ENCODE measurements around the gene AFMID.

Gene AFMID

GRCh38 chr17:78210111-78210510 is 22.9 kb downstream of the AFMID start:
- Histone ChIP-seq H3K27me3 (ENCODE audit: insufficient read depth, low read length, poor library complexity, severe bottlenecking) (no peaks in the 10 kb centered on the region), H4K20me1 (ENCODE audit: insufficient read depth, low read length, poor library complexity, severe bottlenecking) (no peaks in the 10 kb centered on the region), H3K36me3 (ENCODE audit: insufficient read depth, low read length) (no peaks in the 10 kb centered on the region), H3K4me1 (ENCODE audit: insufficient read depth, low read length, poor library complexity, severe bottlenecking) (no peaks in the 10 kb centered on the region), H3K4me3 (ENCODE audit: low read length, poor library complexity, severe bottlenecking) (no peak overlapping the region), H2AFZ (ENCODE audit: low read length) (no peak overlapping the region), H3K9me2 (replicated peaks; ENCODE audit: low read depth, low read length) (no peaks in the 10 kb centered on the region), H3K79me2 (ENCODE audit: insufficient read depth, low read length) (peaks cover 11% of the 10 kb centered on the region), H3F3A (ENCODE audit: low read depth) (no peaks in the 10 kb centered on the region), H3K9me3 (ENCODE audit: insufficient read depth, low read depth, low read length) (no peaks in the 10 kb centered on the region), H3K9ac (ENCODE audit: low read depth, low read length, poor library complexity, severe bottlenecking) (no peak overlapping the region), H3K4me2 (ENCODE audit: low read depth, low read length, poor library complexity, severe bottlenecking) (no peak overlapping the region)
- TF ChIP-seq CTCF (conservative IDR thresholded peaks at IDR 0.05; ENCODE audit: low read length): no peak

- Histone ChIP-seq H3K79me2 (ENCODE audit: insufficient read depth, low read length) (peaks cover 20% of the 10 kb centered on the region), H3K9me2 (replicated peaks; ENCODE audit: low read depth, low read length) (no peaks in the 10 kb centered on the region), H3K4me2 (ENCODE audit: low read depth, low read length, poor library complexity, severe bottlenecking) (no peak overlapping the region), H3K4me3 (ENCODE audit: low read length, poor library complexity, severe bottlenecking) (no peak overlapping the region), H3K9me3 (ENCODE audit: insufficient read depth, low read depth, low read length) (no peaks in the 10 kb centered on the region), H2AFZ (ENCODE audit: low read length) (no peak overlapping the region), H3K27me3 (ENCODE audit: insufficient read depth, low read length, poor library complexity, severe bottlenecking) (no peaks in the 10 kb centered on the region), H3K9ac (ENCODE audit: low read depth, low read length, poor library complexity, severe bottlenecking) (no peak overlapping the region), H3K4me1 (ENCODE audit: insufficient read depth, low read length, poor library complexity, severe bottlenecking) (peaks cover 7% of the 10 kb centered on the region), H4K20me1 (ENCODE audit: insufficient read depth, low read length, poor library complexity, severe bottlenecking) (peaks cover 5% of the 10 kb centered on the region), H3K36me3 (ENCODE audit: insufficient read depth, low read length) (no peaks in the 10 kb centered on the region), H3F3A (ENCODE audit: low read depth) (no peaks in the 10 kb centered on the region)
- TF ChIP-seq EZH2phosphoT487 (IDR thresholded peaks at IDR 0.05; ENCODE audit: borderline replicate concordance) (no peak), CTCF (conservative IDR thresholded peaks at IDR 0.05; ENCODE audit: low read length) (no peak)
Measured at GRCh38 chr17:78211032-78211431, 23.9 kb downstream of the AFMID start.

GRCh38 chr17:78214016-78214705 is 27.0 kb downstream of the AFMID start, which contains the start of gene BIRC5:
BIRC5 (plus strand) TSS chr17:78214253; CDS start chr17:78214317, 64 bp downstream.
- no peaks in the 10 kb centered on the region for H3K9me2 ChIP-seq (replicated peaks; ENCODE audit: low read depth, low read length)
- peak within 1 kb of the TSS; percentile 97 for H3K9ac ChIP-seq (ENCODE audit: low read depth, low read length, poor library complexity, severe bottlenecking)
- no peaks in the 10 kb centered on the region for H3K9me3 ChIP-seq (ENCODE audit: insufficient read depth, low read depth, low read length)
- no peaks in the 10 kb centered on the region for H3F3A ChIP-seq (ENCODE audit: low read depth)
- peak within 1 kb of the TSS; percentile 99 for H3K4me2 ChIP-seq (ENCODE audit: low read depth, low read length, poor library complexity, severe bottlenecking)
- H3K27me3 ChIP-seq (ENCODE audit: insufficient read depth, low read length, poor library complexity, severe bottlenecking): no peaks in the 10 kb centered on the region
- peaks cover 5% of the 10 kb centered on the region for H4K20me1 ChIP-seq (ENCODE audit: insufficient read depth, low read length, poor library complexity, severe bottlenecking)
- H3K4me3 ChIP-seq (ENCODE audit: low read length, poor library complexity, severe bottlenecking): peak within 1 kb of the TSS; percentile 74
- H3K79me2 ChIP-seq (ENCODE audit: insufficient read depth, low read length): peaks cover 46% of the 10 kb centered on the region
- H3K4me1 ChIP-seq (ENCODE audit: insufficient read depth, low read length, poor library complexity, severe bottlenecking): peaks cover 15% of the 10 kb centered on the region
- H3K36me3 ChIP-seq (ENCODE audit: insufficient read depth, low read length): peaks cover 11% of the 10 kb centered on the region; the same call in 1 of the 2 replicates
- peak within 1 kb of the TSS; percentile 81 for H2AFZ ChIP-seq (ENCODE audit: low read length)
- TF ChIP-seq EZH2phosphoT487 (IDR thresholded peaks at IDR 0.05; ENCODE audit: borderline replicate concordance): no peak
- TF ChIP-seq CTCF (conservative IDR thresholded peaks at IDR 0.05; ENCODE audit: low read length): no peak
